GM18517 (cell line): Measurements from ENCODE around the gene CCSER1.
"Not testable (repeated sequence)": the region's sequence is repeated elsewhere in the genome, so short reads cannot be mapped to it uniquely, and the experiment has no call there.

Experiments
- ATAC-seq: cut with Tn5 transposase; IDR thresholded peaks from one replicate; pipeline ENCODE4 v1.9.1; 2021; ENCODE audit warnings: mild to moderate bottlenecking, moderate library complexity; ENCODE audit not compliant: unreplicated experiment

Gene CCSER1

GRCh38 chr4:90641861-90642599 is 514.8 kb downstream of the CCSER1 start:
- ATAC-seq = no peak

GRCh38 chr4:90643156-90643555 is 516.0 kb downstream of the CCSER1 start:
- no peak for ATAC-seq

GRCh38 chr4:90648311-90648710 is 521.1 kb downstream of the CCSER1 start:
- no peak for ATAC-seq

GRCh38 chr4:90648791-90649190 is 521.6 kb downstream of the CCSER1 start:
- ATAC-seq = no peak

GRCh38 chr4:90660672-90661071 is 533.5 kb downstream of the CCSER1 start:
- ATAC-seq = no peak

- ATAC-seq = no peak
Observed at GRCh38 chr4:90670183-90670582, 543.0 kb downstream of the CCSER1 start.

GRCh38 chr4:90689739-90690138 is 562.5 kb downstream of the CCSER1 start:
- no peak for ATAC-seq

- ATAC-seq = no peak
Observed at GRCh38 chr4:90695411-90695810, 568.2 kb downstream of the CCSER1 start.

GRCh38 chr4:90705501-90705900 is 578.3 kb downstream of the CCSER1 start:
- ATAC-seq = not testable (repeated sequence)

- no peak for ATAC-seq
Observed at GRCh38 chr4:90715242-90715641, 588.0 kb downstream of the CCSER1 start.

- no peak for ATAC-seq
Observed at GRCh38 chr4:90718931-90719330, 591.7 kb downstream of the CCSER1 start.

- no peak for ATAC-seq
Observed at GRCh38 chr4:90727938-90728337, 600.7 kb downstream of the CCSER1 start.

- ATAC-seq = no peak
Observed at GRCh38 chr4:90730752-90731151, 603.6 kb downstream of the CCSER1 start.

- ATAC-seq = no peak
Observed at GRCh38 chr4:90733211-90733610, 606.0 kb downstream of the CCSER1 start.

GRCh38 chr4:90745176-90745575 is 618.0 kb downstream of the CCSER1 start:
- no peak for ATAC-seq

- no peak for ATAC-seq
Observed at GRCh38 chr4:90753068-90753467, 625.9 kb downstream of the CCSER1 start.

GRCh38 chr4:90757534-90758060 is 630.4 kb downstream of the CCSER1 start:
- ATAC-seq = no peak

GRCh38 chr4:90760059-90760458 is 632.9 kb downstream of the CCSER1 start:
- no peak for ATAC-seq

GRCh38 chr4:90766837-90767236 is 639.6 kb downstream of the CCSER1 start:
- ATAC-seq = no peak

GRCh38 chr4:90769251-90769650 is 642.1 kb downstream of the CCSER1 start:
- ATAC-seq = no peak

- no peak for ATAC-seq
Observed at GRCh38 chr4:90780193-90780592, 653.0 kb downstream of the CCSER1 start.

GRCh38 chr4:90786602-90787001 is 659.4 kb downstream of the CCSER1 start:
- no peak for ATAC-seq

GRCh38 chr4:90792696-90793095 is 665.5 kb downstream of the CCSER1 start:
- no peak for ATAC-seq
